Thoracic aorta (tissue), 2 donors: ENCODE data around the gene SOX6. TPM values are rescaled to one million over a fixed set of nuclear protein-coding genes. Genes with fewer than 3 reads are reported as not detected.

ENCODE experiments used
- ATAC-seq: fragments of 150-250 bp; one replicate; pipeline ENCODE4 v1.8.0; 2017; ENCODE audit warnings: low read depth; ENCODE audit not compliant: insufficient number of reproducible peaks, low FRiP score
- DNase-seq: peaks from one replicate; pipeline ENCODE4 v3.0.0-alpha.2; 2020; ENCODE audit warnings: low spot score
- H3K27ac ChIP-seq, 2 donors: fragments of 200-600 bp; sonication (generic); 1 replicate in 1 of 2; 2 replicates in 1 of 2; pipeline ENCODE4 v1.5.1; 2016; ENCODE audit warnings: mild to moderate bottlenecking in 2 of 2, moderate library complexity in 2 of 2
- H3K27me3 ChIP-seq: fragments of 200-600 bp; sonication (generic); replicated peaks from 2 replicates; pipeline ENCODE4 v1.6.0; 2016; ENCODE audit warnings: mild to moderate bottlenecking; ENCODE audit not compliant: insufficient read depth
- H3K36me3 ChIP-seq: fragments of 200-600 bp; sonication (generic); one replicate; pipeline ENCODE4 v1.5.1; 2016
- H3K4me1 ChIP-seq, 2 donors: fragments of 200-600 bp; sonication (generic); 1 replicate in 1 of 2; 2 replicates in 1 of 2; pipeline versions ENCODE4 v1.5.1 to v1.6.0; 2016; ENCODE audit warnings: low read depth in 2 of 2, mild to moderate bottlenecking in 1 of 2; ENCODE audit not compliant: control insufficient read depth in 1 of 2
- H3K4me3 ChIP-seq: fragments of 200-600 bp; sonication (generic); 2 replicates; pipeline ENCODE4 v1.5.1; 2016; ENCODE audit warnings: mild to moderate bottlenecking
- H3K9me3 ChIP-seq: fragments of 200-600 bp; sonication (generic); 2 replicates; pipeline ENCODE4 v1.5.1; 2016
- total RNA-seq, 2 donors: library from RNA; depleted of rRNA; stranded (reverse); fragments of >200 nt; gene quantifications; one replicate each; pipeline versions ENCODE4 v1.1.0 to v1.2.3, GENCODE V29; 2016
- TF ChIP-seq, protein P1 (sequence below): fragments of 200-600 bp; sonication (generic); IDR thresholded peaks from one replicate; pipeline ENCODE4 v1.5.1; 2019; ENCODE audit warnings: antibody characterized with exemption

SOX6 gene
- total RNA-seq, 2 donors from 2014 or later = 0.27 to 0.56 TPM

DNA sequence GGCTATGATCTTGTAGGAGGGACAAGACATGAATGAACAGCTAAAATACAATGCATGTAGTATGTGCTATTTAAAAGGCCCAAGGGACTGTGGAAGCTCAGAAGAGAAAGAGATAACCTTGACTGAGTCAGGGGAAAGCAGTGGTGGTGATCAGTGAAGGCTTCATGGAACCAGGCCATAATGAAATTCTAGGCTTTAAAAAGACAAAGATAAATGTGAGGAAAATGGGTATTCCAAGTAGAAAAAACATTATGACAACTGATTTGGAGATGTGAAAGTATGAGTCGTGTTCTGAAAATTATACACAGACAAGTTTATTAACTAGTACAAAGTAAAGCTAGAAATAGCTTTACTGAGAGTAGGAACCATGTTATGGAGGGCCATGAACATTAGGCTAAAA lies 189.8 kb downstream of the SOX6 start:
- no peak overlapping the region for H3K4me3 ChIP-seq
- DNase-seq (no peak), ATAC-seq (no peak)
- H3K9me3 ChIP-seq = no peaks in the 10 kb centered on the region
- no peaks in the 10 kb centered on the region for H3K27me3 ChIP-seq
- no peak overlapping the region for H3K27ac ChIP-seq
- TF ChIP-seq, protein P1, sequence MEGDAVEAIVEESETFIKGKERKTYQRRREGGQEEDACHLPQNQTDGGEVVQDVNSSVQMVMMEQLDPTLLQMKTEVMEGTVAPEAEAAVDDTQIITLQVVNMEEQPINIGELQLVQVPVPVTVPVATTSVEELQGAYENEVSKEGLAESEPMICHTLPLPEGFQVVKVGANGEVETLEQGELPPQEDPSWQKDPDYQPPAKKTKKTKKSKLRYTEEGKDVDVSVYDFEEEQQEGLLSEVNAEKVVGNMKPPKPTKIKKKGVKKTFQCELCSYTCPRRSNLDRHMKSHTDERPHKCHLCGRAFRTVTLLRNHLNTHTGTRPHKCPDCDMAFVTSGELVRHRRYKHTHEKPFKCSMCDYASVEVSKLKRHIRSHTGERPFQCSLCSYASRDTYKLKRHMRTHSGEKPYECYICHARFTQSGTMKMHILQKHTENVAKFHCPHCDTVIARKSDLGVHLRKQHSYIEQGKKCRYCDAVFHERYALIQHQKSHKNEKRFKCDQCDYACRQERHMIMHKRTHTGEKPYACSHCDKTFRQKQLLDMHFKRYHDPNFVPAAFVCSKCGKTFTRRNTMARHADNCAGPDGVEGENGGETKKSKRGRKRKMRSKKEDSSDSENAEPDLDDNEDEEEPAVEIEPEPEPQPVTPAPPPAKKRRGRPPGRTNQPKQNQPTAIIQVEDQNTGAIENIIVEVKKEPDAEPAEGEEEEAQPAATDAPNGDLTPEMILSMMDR = no peak
- H3K36me3 ChIP-seq = no peaks in the 10 kb centered on the region
- no peaks in the 10 kb centered on the region for H3K4me1 ChIP-seq

DNA sequence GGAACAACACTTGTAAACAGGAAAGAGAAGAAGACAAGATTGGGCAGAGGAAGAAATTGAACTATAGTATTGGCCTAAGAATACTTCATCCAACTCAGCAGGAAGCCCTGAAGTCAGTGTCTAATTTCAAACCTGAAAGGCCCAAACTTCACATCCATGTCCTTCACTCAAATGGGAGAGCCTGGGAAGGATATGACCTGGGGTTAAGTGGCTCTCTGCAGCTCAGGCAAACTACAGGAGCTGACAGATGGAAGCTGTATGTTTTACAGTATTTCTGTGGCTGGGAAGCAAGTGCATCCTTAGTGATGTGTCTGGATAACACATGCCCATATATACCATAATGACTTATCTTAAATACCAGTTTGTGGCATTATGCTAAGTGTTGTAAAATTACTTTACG lies 196.2 kb downstream of the SOX6 start:
- Histone ChIP-seq H3K27ac (no peak overlapping the region), H3K4me1 (no peaks in the 10 kb centered on the region), H3K27me3 (no peaks in the 10 kb centered on the region), H3K4me3 (no peak overlapping the region), H3K36me3 (no peaks in the 10 kb centered on the region), H3K9me3 (no peaks in the 10 kb centered on the region)
- ATAC-seq (no peak), DNase-seq (no peak)
- TF ChIP-seq, protein P1 = no peak

DNA sequence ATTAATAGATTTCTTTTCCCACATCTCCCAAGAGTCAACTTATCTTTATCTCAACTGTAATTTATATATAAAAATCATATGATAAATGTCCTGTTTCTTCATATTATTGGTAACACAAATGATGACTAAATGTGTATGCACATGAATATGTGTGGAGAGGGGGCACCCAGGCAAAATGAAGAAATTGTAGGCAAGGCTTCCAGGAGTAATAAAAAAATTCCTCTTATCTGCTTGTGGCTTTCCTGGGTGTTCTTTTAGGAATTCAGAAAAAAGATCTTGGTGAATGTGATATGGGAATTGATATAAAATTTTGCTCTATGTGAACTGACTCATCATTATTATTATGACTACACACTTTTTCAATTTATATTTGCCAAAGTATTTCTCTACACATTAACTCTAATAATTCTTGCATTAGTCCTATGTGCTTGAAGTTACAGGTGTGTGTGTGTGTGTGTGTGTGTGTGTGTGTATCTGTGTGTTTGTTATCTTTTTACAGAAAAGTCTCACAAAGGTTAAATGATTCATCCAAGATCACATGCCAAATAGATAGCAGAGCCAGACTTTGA lies 197.8 kb downstream of the SOX6 start:
- Histone ChIP-seq H3K4me3 (no peak overlapping the region), H3K9me3 (no peaks in the 10 kb centered on the region), H3K36me3 (no peaks in the 10 kb centered on the region), H3K27ac (no peak overlapping the region), H3K4me1 (no peaks in the 10 kb centered on the region), H3K27me3 (no peaks in the 10 kb centered on the region)
- ATAC-seq = no peak
- TF ChIP-seq, protein P1 = no peak
- no peak for DNase-seq

DNA sequence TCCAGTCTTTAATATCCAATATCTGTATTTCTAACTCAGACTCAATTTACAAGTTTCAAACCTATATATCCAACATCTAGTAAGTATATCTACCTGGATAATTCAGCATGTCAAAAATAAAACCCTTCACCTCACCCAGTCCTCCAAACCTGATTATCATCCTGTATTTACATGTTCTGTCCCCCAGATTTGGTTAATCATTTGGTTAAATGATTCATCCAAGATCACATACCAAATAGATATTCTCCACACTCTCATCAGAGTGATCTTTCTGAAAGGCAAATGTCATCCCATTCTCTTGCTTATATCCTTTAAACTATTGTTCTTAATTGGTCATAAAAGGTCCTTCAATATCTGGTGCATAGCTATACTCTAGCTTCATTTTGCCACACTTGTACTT lies 199.0 kb downstream of the SOX6 start:
- no peak overlapping the region for H3K27ac ChIP-seq
- no peak for ATAC-seq
- no peaks in the 10 kb centered on the region for H3K9me3 ChIP-seq
- TF ChIP-seq, protein P1 = no peak
- H3K36me3 ChIP-seq = no peaks in the 10 kb centered on the region
- no peaks in the 10 kb centered on the region for H3K4me1 ChIP-seq
- DNase-seq = no peak
- H3K4me3 ChIP-seq = no peak overlapping the region
- H3K27me3 ChIP-seq = no peaks in the 10 kb centered on the region

DNA sequence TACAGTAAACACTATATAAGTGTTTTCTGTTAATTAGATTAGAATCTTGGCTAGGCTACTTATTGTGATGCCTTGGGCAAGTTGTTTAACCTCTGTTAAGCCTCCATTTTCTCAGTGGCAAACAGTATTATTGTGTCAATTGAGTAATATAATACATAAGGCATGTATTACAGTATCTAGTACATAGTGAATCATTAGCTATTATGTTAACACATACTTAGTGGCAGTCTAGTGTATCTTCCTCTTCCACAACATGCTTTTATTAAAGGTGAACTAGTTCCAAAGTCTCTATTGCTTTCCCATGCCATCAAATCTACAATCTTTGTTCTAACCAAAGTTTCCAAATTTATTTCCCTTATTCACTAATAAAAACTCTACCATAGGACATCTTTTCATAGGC lies 200.9 kb downstream of the SOX6 start:
- Histone ChIP-seq H3K4me1 (no peaks in the 10 kb centered on the region), H3K4me3 (no peak overlapping the region), H3K9me3 (no peaks in the 10 kb centered on the region), H3K36me3 (no peaks in the 10 kb centered on the region), H3K27ac (no peak overlapping the region), H3K27me3 (no peaks in the 10 kb centered on the region)
- TF ChIP-seq, protein P1 = no peak
- no peak for DNase-seq
- ATAC-seq = no peak
